Measurements from ENCODE around the gene H2BW1.
"Not testable (repeated sequence)": the region's sequence is repeated elsewhere in the genome, so short reads cannot be mapped to it uniquely, and the experiment has no call there.

DNA sequence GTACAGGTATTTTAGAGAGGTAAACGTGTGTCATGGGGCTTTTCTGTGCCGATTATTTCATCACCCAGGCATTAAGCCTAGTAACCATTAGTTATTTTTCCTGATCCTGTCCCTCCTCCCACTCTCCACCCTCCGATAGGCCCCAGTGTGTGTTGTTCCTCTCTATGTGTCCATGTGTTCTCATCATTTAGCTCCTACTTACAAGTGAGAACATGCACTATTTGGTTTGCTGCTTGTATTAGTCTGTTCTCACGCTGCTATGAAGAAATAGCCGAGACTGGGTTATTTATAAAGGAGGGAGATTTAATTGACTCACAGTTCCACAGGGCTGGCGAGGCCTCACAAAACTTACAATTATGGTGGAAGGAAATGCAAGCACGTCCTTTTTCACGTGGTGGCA is 2.1 kb upstream of the H2BW1 start:
- TF ChIP-seq EZH2phosphoT487 (IDR thresholded peaks at IDR 0.05; ENCODE audit: low read length) = not testable (repeated sequence)
- TF ChIP-seq, protein P1, sequence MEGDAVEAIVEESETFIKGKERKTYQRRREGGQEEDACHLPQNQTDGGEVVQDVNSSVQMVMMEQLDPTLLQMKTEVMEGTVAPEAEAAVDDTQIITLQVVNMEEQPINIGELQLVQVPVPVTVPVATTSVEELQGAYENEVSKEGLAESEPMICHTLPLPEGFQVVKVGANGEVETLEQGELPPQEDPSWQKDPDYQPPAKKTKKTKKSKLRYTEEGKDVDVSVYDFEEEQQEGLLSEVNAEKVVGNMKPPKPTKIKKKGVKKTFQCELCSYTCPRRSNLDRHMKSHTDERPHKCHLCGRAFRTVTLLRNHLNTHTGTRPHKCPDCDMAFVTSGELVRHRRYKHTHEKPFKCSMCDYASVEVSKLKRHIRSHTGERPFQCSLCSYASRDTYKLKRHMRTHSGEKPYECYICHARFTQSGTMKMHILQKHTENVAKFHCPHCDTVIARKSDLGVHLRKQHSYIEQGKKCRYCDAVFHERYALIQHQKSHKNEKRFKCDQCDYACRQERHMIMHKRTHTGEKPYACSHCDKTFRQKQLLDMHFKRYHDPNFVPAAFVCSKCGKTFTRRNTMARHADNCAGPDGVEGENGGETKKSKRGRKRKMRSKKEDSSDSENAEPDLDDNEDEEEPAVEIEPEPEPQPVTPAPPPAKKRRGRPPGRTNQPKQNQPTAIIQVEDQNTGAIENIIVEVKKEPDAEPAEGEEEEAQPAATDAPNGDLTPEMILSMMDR (IDR thresholded peaks at IDR 0.05; ENCODE audit: low read length) = not testable (repeated sequence)
